IMR-90 (cell line): Measurements from ENCODE around the gene ARMH1. TPM values are rescaled to one million over a fixed set of nuclear protein-coding genes. Genes with fewer than 3 reads are reported as not detected.
"Not testable (repeated sequence)": the region's sequence is repeated elsewhere in the genome, so short reads cannot be mapped to it uniquely, and the experiment has no call there.

Source experiments
- ATAC-seq: fragments of 200-7000 bp; cut with Tn5 transposase; 2 replicates; pipeline ENCODE4 v1.9.1; 2020; ENCODE audit warnings: low read depth, mild to moderate bottlenecking, moderate library complexity
- BruUV-seq: library from RNA; stranded (reverse); fragments of 400-500 nt; replicated peaks from 2 replicates; lab custom pipeline; 2021; lab: Mats Ljungman, UMichigan
- CTCF ChIA-PET: fragments of 300-600 bp; formaldehyde crosslinking; extraction: SDS; loops from one replicate; lab custom pipeline; 2021; ENCODE audit warnings: antibody characterized with exemption; lab: Yijun Ruan, JAX
- POLR2A ChIA-PET: fragments of 300-600 bp; sonication (Branson Sonifier 250); formaldehyde crosslinking; loops from one replicate; lab custom pipeline; 2022; ENCODE audit warnings: antibody characterized with exemption; ENCODE audit not compliant: unreplicated experiment; lab: Charles Lee
- DNase-seq: peaks from one replicate; pipeline ENCODE4 v3.0.0; 2013
- H2AFZ ChIP-seq: replicated peaks from 2 replicates; pipeline ENCODE3; 2013; ENCODE audit warnings: low read length, mild to moderate bottlenecking; ENCODE audit not compliant: poor library complexity
- H2AK5ac ChIP-seq: 2 replicates; pipeline ENCODE4 v1.6.1; 2013; ENCODE audit warnings: low read depth, low read length, inconsistent platforms
- H2AK9ac ChIP-seq: replicated peaks from 2 replicates; pipeline ENCODE3; 2013; ENCODE audit warnings: mild to moderate bottlenecking, low read depth, low read length, moderate library complexity; ENCODE audit not compliant: poor library complexity
- H2BK120ac ChIP-seq: 2 replicates; pipeline ENCODE4 v1.6.1; 2013; ENCODE audit warnings: low read depth, low read length, inconsistent platforms
- H2BK15ac ChIP-seq: 3 replicates; pipeline ENCODE4 v1.6.1; 2013; ENCODE audit warnings: low read depth, low read length, inconsistent platforms
- H2BK20ac ChIP-seq: 2 replicates; pipeline ENCODE4 v1.6.1; 2013; ENCODE audit warnings: low read depth, mild to moderate bottlenecking, inconsistent platforms, low read length, moderate library complexity
- H2BK5ac ChIP-seq: 2 replicates; pipeline ENCODE4 v1.6.1; 2013; ENCODE audit warnings: mild to moderate bottlenecking, low read depth, low read length, inconsistent platforms; ENCODE audit not compliant: poor library complexity, severe bottlenecking
- H3K14ac ChIP-seq: replicated peaks from 2 replicates; pipeline ENCODE4 v1.6.1; 2013; ENCODE audit warnings: low read depth, low read length, inconsistent platforms
- H3K18ac ChIP-seq: 2 replicates; pipeline ENCODE4 v1.6.1; 2013; ENCODE audit warnings: low read depth, low read length, control low read depth
- H3K23ac ChIP-seq: 2 replicates; pipeline ENCODE4 v1.6.1; 2013; ENCODE audit warnings: low read depth, low read length, inconsistent platforms
- H3K27ac ChIP-seq: 2 replicates; pipeline ENCODE4 v1.5.1; 2013; ENCODE audit warnings: mild to moderate bottlenecking, control low read depth, low read length; ENCODE audit not compliant: insufficient read depth
- H3K27me3 ChIP-seq: 2 replicates; pipeline ENCODE4 v1.6.1; 2013; ENCODE audit warnings: low read length; ENCODE audit not compliant: control insufficient read depth, insufficient read depth
- H3K36me3 ChIP-seq: 2 replicates; pipeline ENCODE4 v1.6.1; 2013; ENCODE audit warnings: low read length, mixed read lengths; ENCODE audit not compliant: control insufficient read depth, insufficient read depth
- H3K4ac ChIP-seq: 2 replicates; pipeline ENCODE4 v1.6.1; 2013; ENCODE audit warnings: low read depth, low read length, inconsistent platforms
- H3K4me1 ChIP-seq: 2 replicates; pipeline ENCODE4 v1.6.1; 2013; ENCODE audit warnings: low read length, mixed read lengths; ENCODE audit not compliant: control insufficient read depth, insufficient read depth
- H3K4me2 ChIP-seq: 2 replicates; pipeline ENCODE4 v1.6.1; 2013; ENCODE audit warnings: low read depth, mild to moderate bottlenecking, control low read depth, low read length, moderate library complexity
- H3K4me3 ChIP-seq: 2 replicates; pipeline ENCODE4 v1.5.1; 2013; ENCODE audit warnings: low read depth, mild to moderate bottlenecking, control low read depth, low read length, moderate library complexity; ENCODE audit not compliant: insufficient read depth
- H3K56ac ChIP-seq: 2 replicates; pipeline ENCODE4 v1.6.1; 2013; ENCODE audit warnings: low read length, inconsistent platforms; ENCODE audit not compliant: insufficient read depth; ENCODE audit errors: extremely low read depth
- H3K79me1 ChIP-seq, 2 experiments: 2 replicates each; pipeline ENCODE4 v1.6.1; 2013; ENCODE audit warnings: low read length in 2 of 2, inconsistent platforms in 1 of 2, low read depth in 1 of 2
- H3K9ac ChIP-seq: 2 replicates; pipeline ENCODE4 v1.6.1; 2013; ENCODE audit warnings: low read depth, low read length, control low read depth
- H3K9me1 ChIP-seq: 2 replicates; pipeline ENCODE4 v1.6.1; 2013; ENCODE audit warnings: low read length, inconsistent platforms; ENCODE audit not compliant: insufficient read depth
- H3K9me3 ChIP-seq: 2 replicates; pipeline ENCODE4 v1.6.1; 2013; ENCODE audit warnings: low read length; ENCODE audit not compliant: control insufficient read depth, insufficient read depth
- H4K20me1 ChIP-seq: 2 replicates; pipeline ENCODE4 v1.6.1; 2013; ENCODE audit warnings: low read length, inconsistent platforms; ENCODE audit not compliant: insufficient read depth
- H4K5ac ChIP-seq: 2 replicates; pipeline ENCODE4 v1.6.1; 2013; ENCODE audit warnings: mild to moderate bottlenecking, low read depth, low read length, control low read depth
- H4K8ac ChIP-seq, 2 experiments: 2 replicates each; pipeline ENCODE4 v1.6.1; 2013; ENCODE audit warnings: low read depth in 2 of 2, low read length in 2 of 2, control low read depth in 1 of 2, inconsistent platforms in 1 of 2
- H4K91ac ChIP-seq: 2 replicates; pipeline ENCODE4 v1.6.1; 2013; ENCODE audit warnings: low read depth, low read length, inconsistent platforms; ENCODE audit not compliant: insufficient read depth
- POLR2A ChIP-seq: IDR thresholded peaks from 2 replicates; pipeline ENCODE4 v1.6.1; 2012; ENCODE audit warnings: mild to moderate bottlenecking, low read depth, low read length
- RCOR1 ChIP-seq: IDR thresholded peaks from 2 replicates; pipeline ENCODE4 v1.6.1; 2012; ENCODE audit warnings: mild to moderate bottlenecking, low read length, improper control_type of control experiment; ENCODE audit not compliant: insufficient replicate concordance
- WGBS, 2 experiments: methylation state at CpG; one replicate each; pipeline versions ENCODE4 v1.1.5 to v1.1.7; 2013; ENCODE audit warnings: missing lambda C conversion rate in 2 of 2; ENCODE audit not compliant: insufficient read length in 1 of 2; ENCODE audit errors: extremely low coverage in 2 of 2; 5-methylcytosine and 5-hydroxymethylcytosine counted together
- dilution Hi-C: fragments of 300-500 bp; cut with HindIII; formaldehyde crosslinking; loops from one replicate; pipeline ENCODE4 v1.14.3; 2018; ENCODE audit warnings: low sequenced_read_pairs; ENCODE audit not compliant: unreplicated experiment
- in situ Hi-C: fragments of 300-500 bp; cut with MboI; formaldehyde crosslinking; loops from 3 replicates; pipeline ENCODE4 v1.14.3; 2019; ENCODE audit warnings: low sequenced_read_pairs, inconsistent platforms, mixed read lengths
- intact Hi-C: fragments of 100-400 bp; cut with micrococcal nuclease; formaldehyde crosslinking; loops from 2 replicates; pipeline ENCODE4 v1.10.0; 2022
- polyA plus RNA-seq, 3 experiments: library from polyadenylated mRNA; depleted of rRNA; stranded (reverse); fragments of >200 nt; gene quantifications; 2 replicates each; pipeline ENCODE4 v1.2.3, GENCODE V29; 2012; ENCODE audit warnings: low replicate concordance in 1 of 3
- total RNA-seq: library from RNA; depleted of rRNA; stranded (reverse); fragments of >200 nt; gene quantifications from 2 replicates; pipeline ENCODE4 v1.2.3, GENCODE V29; 2012
- TF ChIP-seq, protein P1 (sequence below): conservative IDR thresholded peaks from 2 replicates; pipeline ENCODE4 v1.5.1; 2012; ENCODE audit warnings: mild to moderate bottlenecking, low read depth, low read length, improper control_type of control experiment

The ARMH1 gene
- total and polyA plus RNA-seq, 2 of the 4 experiments (the other 2 are of a cell fraction): 0.36 to 0.72 TPM

DNA sequence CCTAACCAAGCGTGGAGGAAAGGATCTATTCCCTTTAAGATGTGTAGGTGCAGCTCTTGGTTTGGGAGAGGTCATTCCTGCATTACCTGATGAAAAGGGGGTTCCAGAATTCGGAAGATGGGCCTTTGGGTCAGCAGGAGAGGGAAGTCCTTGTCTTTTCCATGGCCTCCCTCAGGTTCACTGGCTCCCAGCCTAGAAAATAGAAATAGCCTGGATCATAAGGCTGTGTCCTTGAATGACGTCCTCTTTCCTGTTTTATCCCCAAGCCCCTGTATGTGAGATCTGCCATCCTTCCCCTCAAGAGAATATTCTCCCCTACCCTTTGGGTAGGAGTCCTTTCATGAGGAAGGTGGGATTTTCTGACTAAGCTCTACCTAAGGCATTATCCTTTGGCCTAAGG is 86.4 kb downstream of the ARMH1 start:
- CTCF ChIA-PET: no interaction called here
- no CpG with 5 or more reads among the region's 3 CpGs for WGBS, 2 experiments
- Histone ChIP-seq H2BK5ac (no peak overlapping the region), H2AK9ac (no peak overlapping the region), H4K5ac (no peak overlapping the region), H3K9me3 (no peaks in the 10 kb centered on the region), H3K27me3 (no peaks in the 10 kb centered on the region), H3K27ac (no peak overlapping the region), H3K14ac (no peak overlapping the region), H3K79me1 (peaks cover 4 to 8% of the 10 kb centered on the region in 2 experiments), H2AK5ac (no peak overlapping the region), H4K91ac (no peak overlapping the region), H2BK120ac (no peak overlapping the region), H3K9me1 (no peaks in the 10 kb centered on the region; the same call in 1 of the 2 replicates), H3K4ac (no peak overlapping the region), H2BK20ac (no peak overlapping the region), H3K4me3 (no peak overlapping the region), H3K23ac (no peak overlapping the region), H2AFZ (no peak overlapping the region), H4K20me1 (no peaks in the 10 kb centered on the region), H3K4me1 (no peaks in the 10 kb centered on the region), H3K4me2 (no peak overlapping the region), H3K56ac (no peak overlapping the region), H3K36me3 (peaks cover 34% of the 10 kb centered on the region), H2BK15ac (no peak overlapping the region), H4K8ac (no peak overlapping the region), H3K18ac (no peak overlapping the region), H3K9ac (no peak overlapping the region)
- intact Hi-C loops: no loop called here
- TF ChIP-seq, protein P1, sequence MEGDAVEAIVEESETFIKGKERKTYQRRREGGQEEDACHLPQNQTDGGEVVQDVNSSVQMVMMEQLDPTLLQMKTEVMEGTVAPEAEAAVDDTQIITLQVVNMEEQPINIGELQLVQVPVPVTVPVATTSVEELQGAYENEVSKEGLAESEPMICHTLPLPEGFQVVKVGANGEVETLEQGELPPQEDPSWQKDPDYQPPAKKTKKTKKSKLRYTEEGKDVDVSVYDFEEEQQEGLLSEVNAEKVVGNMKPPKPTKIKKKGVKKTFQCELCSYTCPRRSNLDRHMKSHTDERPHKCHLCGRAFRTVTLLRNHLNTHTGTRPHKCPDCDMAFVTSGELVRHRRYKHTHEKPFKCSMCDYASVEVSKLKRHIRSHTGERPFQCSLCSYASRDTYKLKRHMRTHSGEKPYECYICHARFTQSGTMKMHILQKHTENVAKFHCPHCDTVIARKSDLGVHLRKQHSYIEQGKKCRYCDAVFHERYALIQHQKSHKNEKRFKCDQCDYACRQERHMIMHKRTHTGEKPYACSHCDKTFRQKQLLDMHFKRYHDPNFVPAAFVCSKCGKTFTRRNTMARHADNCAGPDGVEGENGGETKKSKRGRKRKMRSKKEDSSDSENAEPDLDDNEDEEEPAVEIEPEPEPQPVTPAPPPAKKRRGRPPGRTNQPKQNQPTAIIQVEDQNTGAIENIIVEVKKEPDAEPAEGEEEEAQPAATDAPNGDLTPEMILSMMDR: no peak
- no peak for TF ChIP-seq POLR2A
- no peak for TF ChIP-seq RCOR1
- DNase-seq: no peak
- dilution Hi-C loops: no loop called here
- POLR2A ChIA-PET: no interaction called here
- in situ Hi-C loops: no loop called here
- no TSS peak for BruUV-seq
- ATAC-seq: no peak

DNA sequence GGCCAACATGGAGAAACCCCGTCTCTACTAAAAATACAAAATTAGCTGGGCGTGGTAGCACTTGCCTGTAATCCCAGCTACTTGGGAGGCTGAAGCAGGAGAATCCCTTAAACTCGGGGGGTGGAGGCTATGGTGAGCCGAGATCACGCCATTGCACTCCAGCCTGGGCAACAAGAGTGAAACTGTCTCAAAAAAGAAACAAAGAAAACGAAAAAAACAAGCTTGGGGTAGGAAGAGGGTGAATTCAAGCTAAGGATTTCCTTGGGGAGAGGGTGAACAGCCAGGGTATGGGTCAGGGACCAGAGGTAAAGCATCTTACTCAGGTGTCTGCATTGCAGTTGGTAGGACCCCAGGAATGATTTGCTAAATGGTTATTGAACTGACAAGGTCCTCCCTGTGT is 91.9 kb downstream of the ARMH1 start:
- H2BK120ac ChIP-seq, H3K27me3 ChIP-seq, intact Hi-C loops, H3K9me3 ChIP-seq, BruUV-seq, dilution Hi-C loops, H2BK20ac ChIP-seq, H2AK5ac ChIP-seq, H3K9me1 ChIP-seq, H3K4me2 ChIP-seq, DNase-seq, H4K8ac ChIP-seq, H3K27ac ChIP-seq, H4K5ac ChIP-seq, H3K79me1 ChIP-seq, ATAC-seq, H4K20me1 ChIP-seq, H3K9ac ChIP-seq, H2BK15ac ChIP-seq, H2AK9ac ChIP-seq, in situ Hi-C loops, H3K56ac ChIP-seq, H3K4me3 ChIP-seq, H3K4ac ChIP-seq, H4K91ac ChIP-seq, H3K4me1 ChIP-seq, POLR2A ChIA-PET, H3K23ac ChIP-seq, H2BK5ac ChIP-seq, H3K14ac ChIP-seq, H3K18ac ChIP-seq: not testable (repeated sequence)
- 96% methylated on average over 3 of the region's 6 CpGs; no CpG with 5 or more reads in 1 of the 2 experiments for WGBS, 2 experiments
- Histone ChIP-seq H3K36me3 (peaks cover 25% of the 10 kb centered on the region), H2AFZ (peak overlapping the region; percentile 21)
- CTCF ChIA-PET: interaction anchor here (0.6 kb wide), 1 partner anchor 36 kb away, joined by 3 read pairs; no protein-coding TSS in a partner anchor
